PFSK-1 (cell line): Measurements from ENCODE around the gene NT5C1A.

ENCODE experiments used
- POLR2AphosphoS5 ChIP-seq: IDR thresholded peaks from 2 replicates; pipeline ENCODE4 v1.6.1; 2012; ENCODE audit warnings: low read depth, mild to moderate bottlenecking, control low read depth, low read length, moderate library complexity
- SIN3A ChIP-seq: IDR thresholded peaks from 2 replicates; pipeline ENCODE4 v1.6.1; 2012; ENCODE audit warnings: mild to moderate bottlenecking, low read length, moderate library complexity, borderline replicate concordance; ENCODE audit not compliant: insufficient read depth
- TAF1 ChIP-seq: IDR thresholded peaks from 2 replicates; pipeline ENCODE4 v1.6.1; 2012; ENCODE audit warnings: low read length, control low read depth, borderline replicate concordance; ENCODE audit not compliant: insufficient read depth
- TF ChIP-seq, protein P1 (sequence below), 2 experiments: IDR thresholded peaks; 2 replicates each; pipeline versions ENCODE4 v1.6.1 to v1.8.0; 2011 to 2012; ENCODE audit warnings: low read depth in 2 of 2, low read length in 2 of 2, control low read depth in 1 of 2, inconsistent platforms in 1 of 2, mild to moderate bottlenecking in 1 of 2, moderate library complexity in 1 of 2; ENCODE audit not compliant: insufficient read depth in 1 of 2

DNA sequence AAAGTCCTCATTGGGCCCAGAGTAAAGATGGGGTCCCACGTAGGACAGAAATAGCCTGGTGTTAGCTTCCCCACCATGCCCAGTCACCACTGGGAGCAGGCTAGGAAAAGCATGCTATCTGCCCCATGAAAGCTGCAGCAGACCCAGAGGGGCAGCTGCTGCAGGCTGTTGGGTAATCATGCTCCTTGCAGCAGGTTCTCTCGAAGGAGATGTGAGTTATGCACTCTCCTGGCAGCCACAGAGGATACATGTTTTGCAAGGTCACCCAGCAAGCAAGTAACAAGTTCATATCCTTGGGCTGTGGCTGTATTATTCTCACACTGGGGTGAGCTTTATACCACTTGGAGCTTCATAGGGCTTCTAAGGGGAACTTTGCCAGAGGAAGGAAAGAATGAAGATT, 23.4 kb downstream of the NT5C1A start:
- TF ChIP-seq SIN3A (no peak), POLR2AphosphoS5 (no peak), TAF1 (no peak)
- TF ChIP-seq, protein P1, sequence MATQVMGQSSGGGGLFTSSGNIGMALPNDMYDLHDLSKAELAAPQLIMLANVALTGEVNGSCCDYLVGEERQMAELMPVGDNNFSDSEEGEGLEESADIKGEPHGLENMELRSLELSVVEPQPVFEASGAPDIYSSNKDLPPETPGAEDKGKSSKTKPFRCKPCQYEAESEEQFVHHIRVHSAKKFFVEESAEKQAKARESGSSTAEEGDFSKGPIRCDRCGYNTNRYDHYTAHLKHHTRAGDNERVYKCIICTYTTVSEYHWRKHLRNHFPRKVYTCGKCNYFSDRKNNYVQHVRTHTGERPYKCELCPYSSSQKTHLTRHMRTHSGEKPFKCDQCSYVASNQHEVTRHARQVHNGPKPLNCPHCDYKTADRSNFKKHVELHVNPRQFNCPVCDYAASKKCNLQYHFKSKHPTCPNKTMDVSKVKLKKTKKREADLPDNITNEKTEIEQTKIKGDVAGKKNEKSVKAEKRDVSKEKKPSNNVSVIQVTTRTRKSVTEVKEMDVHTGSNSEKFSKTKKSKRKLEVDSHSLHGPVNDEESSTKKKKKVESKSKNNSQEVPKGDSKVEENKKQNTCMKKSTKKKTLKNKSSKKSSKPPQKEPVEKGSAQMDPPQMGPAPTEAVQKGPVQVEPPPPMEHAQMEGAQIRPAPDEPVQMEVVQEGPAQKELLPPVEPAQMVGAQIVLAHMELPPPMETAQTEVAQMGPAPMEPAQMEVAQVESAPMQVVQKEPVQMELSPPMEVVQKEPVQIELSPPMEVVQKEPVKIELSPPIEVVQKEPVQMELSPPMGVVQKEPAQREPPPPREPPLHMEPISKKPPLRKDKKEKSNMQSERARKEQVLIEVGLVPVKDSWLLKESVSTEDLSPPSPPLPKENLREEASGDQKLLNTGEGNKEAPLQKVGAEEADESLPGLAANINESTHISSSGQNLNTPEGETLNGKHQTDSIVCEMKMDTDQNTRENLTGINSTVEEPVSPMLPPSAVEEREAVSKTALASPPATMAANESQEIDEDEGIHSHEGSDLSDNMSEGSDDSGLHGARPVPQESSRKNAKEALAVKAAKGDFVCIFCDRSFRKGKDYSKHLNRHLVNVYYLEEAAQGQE (IDR thresholded peaks at IDR 0.05; ENCODE audit: insufficient read depth in 1 of 2, low read depth in 2 of 2, low read length in 2 of 2) = no peak
